GM10266 (cell line): ENCODE results near the gene TEX29.

ENCODE experiments used
- DNase-seq: peaks from one replicate; pipeline ENCODE4 v3.0.0; 2012; ENCODE audit errors: extremely low spot score
- CTCF ChIP-seq: IDR thresholded peaks from 2 replicates; pipeline ENCODE4 v1.5.1; 2012; ENCODE audit warnings: mild to moderate bottlenecking, low read depth; ENCODE audit not compliant: control insufficient read depth, insufficient read depth; ENCODE audit errors: missing control alignments

The TEX29 gene

DNA sequence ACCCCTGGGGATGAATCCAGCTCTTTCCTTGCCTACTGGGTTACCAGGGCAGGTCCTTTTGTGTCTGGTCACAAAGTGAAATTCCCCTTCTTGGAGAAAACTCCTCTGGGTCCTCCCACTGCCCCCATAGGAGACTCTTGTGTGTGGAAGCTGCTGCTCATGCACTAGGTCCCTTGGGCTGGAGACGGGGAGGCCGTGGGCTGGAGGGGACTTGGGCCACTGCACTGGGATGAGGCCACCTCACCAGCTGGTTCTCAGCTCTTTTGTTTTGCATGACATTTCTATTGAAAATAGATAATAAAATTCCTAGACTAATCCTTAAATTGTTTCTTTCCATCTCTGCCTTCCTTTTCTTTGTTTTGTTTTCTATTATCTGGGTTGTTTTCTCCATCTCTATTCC, 62.4 kb downstream of the TEX29 start:
- DNase-seq, result no peak
- TF ChIP-seq CTCF, result no peak

DNA sequence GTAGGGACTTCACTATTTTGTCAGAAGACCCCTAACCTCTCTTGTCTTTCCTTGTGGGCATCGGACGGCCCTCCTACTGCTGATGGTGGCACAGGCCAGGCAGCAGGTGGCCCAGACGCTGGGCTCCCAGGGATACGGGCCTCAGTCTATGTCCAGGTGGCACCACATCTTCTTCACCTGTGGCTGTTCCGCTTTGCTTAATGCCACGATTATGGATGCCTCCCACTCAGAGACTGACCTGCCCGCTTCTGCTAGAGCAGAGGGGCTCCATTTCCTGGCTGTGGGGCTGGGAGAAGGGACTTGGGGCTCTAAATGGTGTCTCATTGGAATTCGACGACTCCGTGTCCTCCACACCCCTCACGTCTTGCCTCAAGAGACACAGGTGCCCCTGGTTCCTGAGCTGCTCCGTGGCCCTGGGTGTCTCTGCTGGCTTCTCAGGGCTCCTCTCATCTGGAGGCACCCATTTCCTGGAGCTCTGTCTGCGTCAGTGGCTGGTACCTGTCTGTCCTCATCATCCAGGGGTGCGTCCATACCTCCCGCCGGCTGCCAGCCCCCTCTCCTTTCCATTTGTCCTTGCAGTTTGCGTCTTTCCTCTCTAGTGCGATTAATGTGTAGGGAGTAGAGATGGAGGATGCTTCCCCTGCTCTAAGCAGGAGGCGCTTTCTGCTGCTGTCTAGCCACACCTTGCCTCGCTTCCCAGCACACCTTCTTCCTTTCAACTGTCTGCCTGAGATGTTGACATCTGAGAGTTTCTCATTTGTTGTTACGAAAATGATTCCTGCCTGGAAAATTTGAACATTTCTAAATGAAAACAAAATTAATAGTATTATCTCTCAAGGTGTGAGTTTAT, 63.4 kb downstream of the TEX29 start:
- TF ChIP-seq CTCF, result no peak
- DNase-seq, result no peak

- no peak for TF ChIP-seq CTCF
- DNase-seq, result no peak
These were observed 64.2 kb downstream of the TEX29 start for GRCh38 chr13:111384441-111385182.

DNA sequence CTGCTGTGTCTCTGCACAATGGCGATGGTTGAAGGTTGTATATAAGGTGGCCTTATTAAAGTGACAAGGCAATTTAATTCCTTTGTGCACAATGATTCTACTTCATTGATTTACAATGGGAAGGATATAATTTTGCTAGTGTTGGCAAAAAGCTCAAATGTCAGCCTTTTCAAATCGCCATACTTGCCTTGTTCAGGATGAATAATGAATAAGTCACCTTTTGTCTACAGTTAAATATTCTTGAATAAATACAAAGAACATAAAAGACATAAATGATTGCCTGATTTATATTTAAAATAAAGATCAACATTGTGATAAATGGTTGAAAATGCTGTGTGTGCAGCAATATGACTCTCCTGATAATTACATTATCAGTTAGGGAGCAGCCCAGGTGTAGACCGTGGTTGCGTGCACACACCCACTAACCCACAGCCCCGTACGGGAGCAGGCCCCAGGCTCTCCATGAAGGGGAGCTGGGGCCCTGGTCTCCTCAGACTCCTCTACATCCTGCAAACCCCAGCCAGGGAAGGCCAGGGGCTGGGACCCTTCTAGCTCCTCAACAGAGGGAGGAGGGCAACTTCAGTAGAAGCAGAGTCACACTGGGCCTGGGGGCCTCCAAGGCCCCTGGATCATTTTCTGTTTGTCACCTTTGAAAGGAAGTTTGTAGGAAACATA, 64.9 kb downstream of the TEX29 start:
- DNase-seq, result no peak
- no peak for TF ChIP-seq CTCF

DNA sequence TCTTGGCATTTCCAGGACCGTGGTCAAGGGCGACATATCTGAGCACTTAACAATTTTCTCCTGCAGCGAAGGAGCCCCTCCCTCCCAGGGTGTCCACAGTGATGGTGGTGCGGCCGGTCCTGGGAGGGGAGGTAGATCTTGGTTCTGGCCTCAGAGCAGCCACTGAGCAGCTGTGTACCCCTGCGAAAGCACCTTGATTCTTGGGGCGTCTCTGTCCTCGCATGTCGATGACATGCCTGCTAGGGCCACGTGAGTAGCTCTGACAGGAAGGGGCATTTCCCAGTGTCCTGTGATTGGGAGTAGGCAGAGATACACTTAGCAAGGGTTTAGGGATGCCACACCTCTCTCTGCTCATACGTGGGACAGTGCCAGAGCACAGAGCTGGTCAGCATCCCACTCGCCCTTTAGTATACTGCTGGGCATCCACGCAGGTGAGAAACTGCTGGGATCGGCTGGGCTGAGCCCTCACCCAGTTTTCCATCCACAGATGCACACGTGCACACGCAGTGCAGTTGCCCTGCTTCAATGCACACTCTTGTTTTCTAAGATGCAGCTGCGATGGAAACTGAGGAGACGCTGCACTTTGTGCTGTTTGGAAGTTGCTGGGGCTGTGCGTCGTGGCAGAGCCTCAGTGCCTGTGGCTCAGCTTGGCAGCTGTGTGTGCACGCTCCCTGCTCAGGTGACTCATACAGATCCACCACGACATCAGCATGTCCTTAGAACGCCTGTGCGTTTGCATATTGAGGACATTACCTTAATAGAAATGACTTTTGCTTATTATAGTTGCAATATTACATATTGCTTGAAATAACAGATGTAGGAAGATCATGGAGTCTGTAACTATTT, 66.8 kb downstream of the TEX29 start:
- no peak for TF ChIP-seq CTCF
- no peak for DNase-seq

GRCh38 chr13:111387945-111388600, 67.6 kb downstream of the TEX29 start:
- no peak for TF ChIP-seq CTCF
- DNase-seq, result no peak
